ENCODE measurements around the gene ADPRS.
A peak's percentile ranks its signal among the peaks of the same experiment; 100 is the strongest.

Gene ADPRS

GRCh38 chr1:36088577-36089392, at the start of gene ADPRS:
TSS of gene ADPRS (plus strand) at chr1:36088892. CDS start at chr1:36088905, 13 bp downstream.
- DNase-seq: peak; percentile 86

GRCh38 chr1:36040238-36040637, 48.5 kb upstream of the ADPRS start:
- no peak for DNase-seq

GRCh38 chr1:36051821-36052220, 36.9 kb upstream of the ADPRS start:
- no peak for DNase-seq

- no peak for DNase-seq
Measured at GRCh38 chr1:36053978-36054377, 34.7 kb upstream of the ADPRS start.

GRCh38 chr1:36055706-36056105, 33.0 kb upstream of the ADPRS start:
- DNase-seq: no peak

GRCh38 chr1:36062315-36062714, 26.4 kb upstream of the ADPRS start:
- no peak for DNase-seq

GRCh38 chr1:36067871-36068270, 20.8 kb upstream of the ADPRS start:
- DNase-seq: no peak

GRCh38 chr1:36068866-36069265, 19.8 kb upstream of the ADPRS start:
- DNase-seq: no peak

GRCh38 chr1:36070349-36070748, 18.3 kb upstream of the ADPRS start:
- peak; percentile 56 for DNase-seq

GRCh38 chr1:36076979-36077573, 11.6 kb upstream of the ADPRS start:
- no peak for DNase-seq

- no peak for DNase-seq
Measured at GRCh38 chr1:36080236-36080635, 8.5 kb upstream of the ADPRS start.

GRCh38 chr1:36080801-36081200, 7.9 kb upstream of the ADPRS start:
- no peak for DNase-seq

GRCh38 chr1:36081926-36082485, 6.7 kb upstream of the ADPRS start:
- no peak for DNase-seq

- no peak for DNase-seq
Measured at GRCh38 chr1:36083219-36083618, 5.5 kb upstream of the ADPRS start.

GRCh38 chr1:36083635-36084496, 4.8 kb upstream of the ADPRS start, which contains the start of gene TEKT2:
TSS of gene TEKT2 (plus strand) at chr1:36084094. CDS start at chr1:36084922, 828 bp downstream.
- peak; percentile 83 for DNase-seq

- DNase-seq: no peak
Measured at GRCh38 chr1:36084497-36085115, 4.1 kb upstream of the ADPRS start.

GRCh38 chr1:36085126-36085525, 3.6 kb upstream of the ADPRS start:
- DNase-seq: no peak

- no peak for DNase-seq
Measured at GRCh38 chr1:36085686-36086526, 2.8 kb upstream of the ADPRS start.

- DNase-seq: no peak
Measured at GRCh38 chr1:36086529-36087232, 2.0 kb upstream of the ADPRS start.

GRCh38 chr1:36087233-36088123, 1.2 kb upstream of the ADPRS start:
- no peak for DNase-seq
